Kidney (tissue), 22 donors: ENCODE results near the gene RHEBL1. TPM values are rescaled to one million over a fixed set of nuclear protein-coding genes. Genes with fewer than 3 reads are reported as not detected.

ENCODE experiments used
- DNase-seq, 5 donors: peaks; one replicate each; pipeline ENCODE4 v3.0.0-alpha.2; 2013 to 2020
- FAIRE-seq: peaks from 2 replicates; lab custom pipeline; 2012; peaks lifted over from hg19 to GRCh38; lab: Jason Lieb, UNC
- H3K27ac ChIP-seq, 2 donors: one replicate each; pipeline ENCODE4 v1.7.0; 2013; ENCODE audit warnings: low read depth in 2 of 2, low read length in 2 of 2, inconsistent platforms in 1 of 2
- H3K27me3 ChIP-seq: one replicate; pipeline ENCODE4 v1.7.1; 2013; ENCODE audit warnings: low read length, inconsistent platforms; ENCODE audit not compliant: control insufficient read depth, insufficient read depth
- H3K36me3 ChIP-seq, 3 donors: one replicate each; pipeline versions ENCODE4 v1.7.0 to v1.7.1; 2013; ENCODE audit warnings: low read length in 3 of 3, control low read depth in 1 of 3, inconsistent platforms in 1 of 3; ENCODE audit not compliant: insufficient read depth in 3 of 3, control insufficient read depth in 2 of 3
- H3K4me1 ChIP-seq, 3 donors: one replicate each; pipeline versions ENCODE4 v1.7.0 to v1.7.1; 2013; ENCODE audit warnings: low read length in 3 of 3, inconsistent platforms in 1 of 3, low read depth in 1 of 3; ENCODE audit not compliant: control insufficient read depth in 2 of 3, insufficient read depth in 2 of 3
- H3K4me3 ChIP-seq, 3 donors: one replicate each; pipeline versions ENCODE4 v1.7.0 to v1.8.1; 2013; ENCODE audit warnings: low read length in 3 of 3, control low read depth in 1 of 3, inconsistent platforms in 1 of 3
- H3K9ac ChIP-seq, 3 donors: one replicate each; pipeline versions ENCODE4 v1.7.0 to v1.7.1; 2013; ENCODE audit warnings: low read length in 3 of 3, control low read depth in 1 of 3, inconsistent platforms in 1 of 3
- H3K9me3 ChIP-seq, 3 donors: one replicate each; pipeline versions ENCODE4 v1.7.0 to v1.7.1; 2013; ENCODE audit warnings: low read length in 3 of 3, control low read depth in 1 of 3, inconsistent platforms in 1 of 3; ENCODE audit not compliant: control insufficient read depth in 2 of 3, insufficient read depth in 1 of 3
- CTCF ChIP-seq: IDR thresholded peaks from 3 replicates; pipeline ENCODE4 v1.5.1; 2012; ENCODE audit warnings: mild to moderate bottlenecking, moderate library complexity, borderline replicate concordance; ENCODE audit not compliant: insufficient read depth; ENCODE audit errors: extremely low read depth
- intact Hi-C: fragments of 100-400 bp; cut with DNase I; formaldehyde crosslinking; loops from one replicate; pipeline ENCODE4 v1.11.1; 2022
- long read RNA-seq, 10 donors: library from polyadenylated mRNA in 1 of 10; unstranded in 1 of 10; transcript quantifications; one replicate each; pipeline ENCODE4 v2.0.0 and lab custom pipeline, GENCODE V29; 2021 to 2026
- polyA plus RNA-seq: library from polyadenylated mRNA; stranded (reverse); fragments of 350-450 nt; fragmentation: Illumina TruSeq; extraction: RNeasy Lipid Tissue Mini Kit (QIAGEN cat#74804); gene quantifications from one replicate; pipeline ENCODE4 v1.2.3, GENCODE V29; 2014; ENCODE audit warnings: low read depth, low replicate concordance; ENCODE audit not compliant: insufficient read depth
- total RNA-seq: library from RNA; stranded (reverse); fragmentation: NEBNext Ultra II Directional; extraction: Animal tissue kit (Norgen Biotek cat#: 25700); gene quantifications from one replicate; pipeline ENCODE4 v1.2.1, GENCODE V29; 2021
- donor health status: control.
- donor health status: control.
- donor health status: control.
- donor health status: control.
- donor health status: control.
- donor health status: DM: yes; HTN: yes; CAD: no.
- donor health status: Normal renal cell carcinoma (clear cell type).

RHEBL1 gene
- total RNA-seq (0.69 TPM), polyA plus RNA-seq (0.52 TPM)
- long read RNA-seq, donor 1 = 0 reads
- long read RNA-seq, donor 2 = 0 reads
- long read RNA-seq, donor 3 = 0 reads
- long read RNA-seq, donor 4 = 0 reads
- long read RNA-seq, donor 5 = 0 reads
- long read RNA-seq, donor 6, partial matches to known transcripts = 0 of 1 reads
- long read RNA-seq, donor 6, other reads (novel, unspliced or antisense) = 0 of 1 reads
- long read RNA-seq, donor 7 = 0 reads
- long read RNA-seq, donor 8, partial matches to known transcripts = 0 of 1 reads
- long read RNA-seq, donor 8, other reads (novel, unspliced or antisense) = 0 of 1 reads
- long read RNA-seq, donor 9, partial matches to known transcripts = 0 of 1 reads
- long read RNA-seq, donor 9, other reads (novel, unspliced or antisense) = 0 of 1 reads
- long read RNA-seq, donor 10 = 0 reads

GRCh38 chr12:49069507-49070346 lies at the start of gene RHEBL1:
Gene RHEBL1, minus strand, starts transcription at chr12:49069979. Its CDS starts 194 bp downstream, at chr12:49069785.
- intact Hi-C loops = loop anchor here (10.0 kb wide), 1 partner anchor 55 kb away; no protein-coding TSS in a partner anchor
- Histone ChIP-seq H3K36me3 (no peaks in the 10 kb centered on the region), H3K9me3 (no peaks in the 10 kb centered on the region), H3K27ac (peak within 1 kb of the TSS; percentile 16 to 67), H3K4me3 (peak within 1 kb of the TSS; percentile 72 to 96 (median 84)), H3K4me1 (peaks cover 3 to 10% (median 4%) of the 10 kb centered on the region in 3 donors), H3K9ac (peak within 1 kb of the TSS; percentile 62 to 69 (median 67)), H3K27me3 (no peaks in the 10 kb centered on the region)
- FAIRE-seq (peak; percentile 86), DNase-seq (peak; percentile 98 to 99 (median 98))
- TF ChIP-seq CTCF = no peak

- TF ChIP-seq CTCF = no peak
- Histone ChIP-seq H3K9me3 (no peaks in the 10 kb centered on the region), H3K9ac (peak overlapping the region in 2 of 3 donors; percentile 58 to 99), H3K27me3 (no peaks in the 10 kb centered on the region), H3K4me3 (peak overlapping the region; percentile 78 to 95 (median 79)), H3K4me1 (peaks cover 3 to 11% (median 10%) of the 10 kb centered on the region in 3 donors), H3K36me3 (peaks cover 0 to 8% (median 7%) of the 10 kb centered on the region in 3 donors), H3K27ac (peak overlapping the region; percentile 24 to 98)
- DNase-seq (no peak), FAIRE-seq (no peak)
- intact Hi-C loops = no loop called here
These were observed 41.4 kb upstream of the RHEBL1 start for GRCh38 chr12:49111206-49111605.

GRCh38 chr12:49110464-49111155 lies 40.8 kb upstream of the RHEBL1 start, which contains the start of gene LMBR1L:
Gene LMBR1L, minus strand, starts transcription at chr12:49110847. Its CDS starts 292 bp downstream, at chr12:49110555.
- Histone ChIP-seq H3K4me3 (peak within 1 kb of the TSS; percentile 78 to 95 (median 79)), H3K4me1 (peaks cover 3 to 11% (median 10%) of the 10 kb centered on the region in 3 donors), H3K36me3 (peaks cover 0 to 14% (median 7%) of the 10 kb centered on the region in 3 donors), H3K9ac (peak within 1 kb of the TSS; percentile 69 to 99 (median 98)), H3K27me3 (no peaks in the 10 kb centered on the region), H3K9me3 (no peaks in the 10 kb centered on the region), H3K27ac (peak within 1 kb of the TSS; percentile 98 to 99)
- DNase-seq (peak; percentile 97 to 99 (median 98)), FAIRE-seq (peak; percentile 97)
- no peak for TF ChIP-seq CTCF
- intact Hi-C loops = no loop called here
